HepG2 (cell line): ENCODE measurements around the gene RAB20. TPM values are rescaled to one million over a fixed set of nuclear protein-coding genes. Genes with fewer than 3 reads are reported as not detected.

Experiments used
- BCL6 ChIP-seq: IDR thresholded peaks from 2 replicates; pipeline ENCODE4 v1.6.1; 2016; ENCODE audit warnings: missing genetic modification reagents, missing compliant biosample characterization
- CEBPZ ChIP-seq: IDR thresholded peaks from 2 replicates; pipeline ENCODE4 v1.6.1; 2012; ENCODE audit warnings: low read length, improper control_type of control experiment
- GATA4 ChIP-seq: sonication (generic); IDR thresholded peaks from 2 replicates; pipeline ENCODE4 v1.6.1; 2016; ENCODE audit warnings: antibody characterized with exemption, low read depth, borderline replicate concordance
- GATAD2A ChIP-seq: IDR thresholded peaks from 2 replicates; pipeline ENCODE4 v1.6.1; 2016
- KLF15 ChIP-seq: sonication (generic); formaldehyde crosslinking; IDR thresholded peaks from 2 replicates; pipeline ENCODE4 v1.8.1; 2023; ENCODE audit warnings: borderline replicate concordance, mild to moderate bottlenecking, inconsistent platforms, missing genetic modification reagents, mixed read lengths
- MAFK ChIP-seq, 2 experiments: IDR thresholded peaks in 1 of 2; conservative IDR thresholded peaks in 1 of 2; 2 replicates each; pipeline ENCODE4 v1.6.1; 2011; ENCODE audit warnings: improper control_type of control experiment in 2 of 2, low read length in 2 of 2
- MED1 ChIP-seq: sonication (generic); formaldehyde crosslinking; IDR thresholded peaks from 2 replicates; pipeline ENCODE4 v1.4.0; 2020; ENCODE audit warnings: missing genetic modification reagents
- MYNN ChIP-seq: sonication (generic); formaldehyde crosslinking; IDR thresholded peaks from 2 replicates; pipeline ENCODE4 v1.4.0; 2020; ENCODE audit warnings: mild to moderate bottlenecking, low read depth, missing genetic modification reagents
- PCBP1 ChIP-seq: fragments of 200-400 bp; formaldehyde crosslinking; IDR thresholded peaks from 2 replicates; pipeline ENCODE4 v1.6.1; 2017; ENCODE audit warnings: mild to moderate bottlenecking, low read depth, low read length, borderline replicate concordance
- RELA ChIP-seq: sonication (generic); formaldehyde crosslinking; IDR thresholded peaks from 2 replicates; pipeline ENCODE4 v1.4.0; 2020; ENCODE audit warnings: missing genetic modification reagents
- SRF ChIP-seq: IDR thresholded peaks from 2 replicates; pipeline ENCODE4 v1.6.1; 2011; ENCODE audit warnings: mild to moderate bottlenecking, low read depth, low read length, moderate library complexity
- TOE1 ChIP-seq: sonication (generic); formaldehyde crosslinking; IDR thresholded peaks from 2 replicates; pipeline ENCODE4 v1.4.0; 2020; ENCODE audit warnings: mild to moderate bottlenecking, missing genetic modification reagents
- ZFP62 ChIP-seq: sonication (generic); formaldehyde crosslinking; IDR thresholded peaks from 2 replicates; pipeline ENCODE4 v1.4.0; 2020; ENCODE audit warnings: missing genetic modification reagents
- ZNF124 ChIP-seq: sonication (generic); formaldehyde crosslinking; IDR thresholded peaks from 2 replicates; pipeline ENCODE4 v1.4.0; 2020; ENCODE audit warnings: missing genetic modification reagents
- ZNF225 ChIP-seq: sonication (generic); formaldehyde crosslinking; IDR thresholded peaks from 2 replicates; pipeline ENCODE4 v1.4.0; 2020; ENCODE audit warnings: mild to moderate bottlenecking, missing genetic modification reagents
- ZNF232 ChIP-seq: sonication (generic); formaldehyde crosslinking; IDR thresholded peaks from 2 replicates; pipeline ENCODE4 v1.4.0; 2020; ENCODE audit warnings: missing genetic modification reagents, borderline replicate concordance
- ZNF260 ChIP-seq: sonication (generic); formaldehyde crosslinking; IDR thresholded peaks from 2 replicates; pipeline ENCODE4 v1.4.0; 2020; ENCODE audit warnings: missing genetic modification reagents, low read depth, mild to moderate bottlenecking, borderline replicate concordance
- ZNF546 ChIP-seq: sonication (generic); formaldehyde crosslinking; conservative IDR thresholded peaks from 2 replicates; pipeline ENCODE4 v1.8.1; 2023; ENCODE audit warnings: mild to moderate bottlenecking, missing genetic modification reagents
- ZNF761 ChIP-seq: sonication (generic); formaldehyde crosslinking; conservative IDR thresholded peaks from 2 replicates; pipeline ENCODE4 v1.4.0; 2020; ENCODE audit warnings: mild to moderate bottlenecking, missing genetic modification reagents
- polyA plus RNA-seq, 8 experiments: library from polyadenylated mRNA; depleted of rRNA in 3 of 8; stranded (reverse) in 7 of 8; unstranded in 1 of 8; fragments of >200 nt; fragmentation: Illumina TruSeq in 4 of 8; extraction: Trizol in 4 of 8; gene quantifications; 2 replicates each; pipeline versions ENCODE4 v1.2.1 to v1.2.3, GENCODE V29; 2011 to 2016; ENCODE audit warnings: low read depth in 4 of 8, missing spikeins in 1 of 8, mixed read lengths in 1 of 8; ENCODE audit not compliant: insufficient read depth in 1 of 8
- total RNA-seq, 5 experiments: library from RNA; depleted of rRNA; stranded (reverse); fragments of >200 nt; fragmentation: Illumina TruSeq; extraction: Trizol; gene quantifications; 2 replicates each; pipeline ENCODE4 v1.2.3, GENCODE V29; 2016; ENCODE audit warnings: low read depth in 1 of 5
- TF ChIP-seq, protein P1 (sequence below): sonication (generic); formaldehyde crosslinking; IDR thresholded peaks from 2 replicates; pipeline ENCODE4 v1.4.0; 2020; ENCODE audit warnings: mild to moderate bottlenecking, missing genetic modification reagents

RAB20 gene
- total and polyA plus RNA-seq, 2 of the 13 experiments (the other 11 are each of a cell fraction or from before 2014, with no cell fraction given) = 15.6 to 30.5 TPM

DNA sequence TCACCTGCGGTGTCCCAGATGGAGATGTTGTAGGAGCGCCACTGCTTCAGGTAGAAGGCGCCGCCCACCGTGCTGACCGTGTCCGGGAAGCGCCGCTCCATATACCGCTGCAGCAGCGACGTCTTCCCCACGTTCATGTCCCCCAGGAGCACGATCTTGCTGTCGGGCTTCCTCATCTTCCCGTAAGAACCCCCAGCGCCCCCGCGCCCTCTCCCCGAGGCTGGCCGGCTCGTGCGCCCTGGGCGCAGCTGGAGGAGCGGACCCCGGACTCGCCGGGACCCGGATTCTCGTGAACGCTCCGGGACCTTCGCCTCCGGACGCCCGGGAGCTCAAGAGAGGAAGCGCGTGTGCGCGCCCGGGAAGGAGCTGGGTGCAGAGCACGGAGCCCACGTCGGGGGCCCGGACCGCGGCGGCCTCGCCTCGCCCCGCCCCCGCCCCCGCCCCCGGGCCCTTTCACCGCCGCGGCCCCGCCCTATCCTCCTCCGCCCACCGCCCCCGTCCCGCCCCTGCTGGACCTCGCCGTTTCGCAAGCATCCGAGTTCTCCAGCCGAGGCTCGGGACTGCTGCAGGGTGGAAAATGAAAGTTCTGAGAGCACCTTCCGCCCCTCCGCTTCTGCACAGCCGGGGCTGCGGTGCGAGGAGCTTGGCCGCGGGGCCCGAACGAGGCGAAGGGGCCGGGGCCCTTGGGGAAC lies at the start of gene RAB20 (continued):
- no peak for TF ChIP-seq ZNF260 (CRISPR knock-in tag)
- TF ChIP-seq PCBP1 = no peak
- no peak for TF ChIP-seq MAFK (conservative IDR thresholded peaks at IDR 0.05 in 1 of 2, IDR thresholded peaks at IDR 0.05 in 1 of 2; ENCODE audit: low read length in 2 of 2)
- TF ChIP-seq, protein P1, sequence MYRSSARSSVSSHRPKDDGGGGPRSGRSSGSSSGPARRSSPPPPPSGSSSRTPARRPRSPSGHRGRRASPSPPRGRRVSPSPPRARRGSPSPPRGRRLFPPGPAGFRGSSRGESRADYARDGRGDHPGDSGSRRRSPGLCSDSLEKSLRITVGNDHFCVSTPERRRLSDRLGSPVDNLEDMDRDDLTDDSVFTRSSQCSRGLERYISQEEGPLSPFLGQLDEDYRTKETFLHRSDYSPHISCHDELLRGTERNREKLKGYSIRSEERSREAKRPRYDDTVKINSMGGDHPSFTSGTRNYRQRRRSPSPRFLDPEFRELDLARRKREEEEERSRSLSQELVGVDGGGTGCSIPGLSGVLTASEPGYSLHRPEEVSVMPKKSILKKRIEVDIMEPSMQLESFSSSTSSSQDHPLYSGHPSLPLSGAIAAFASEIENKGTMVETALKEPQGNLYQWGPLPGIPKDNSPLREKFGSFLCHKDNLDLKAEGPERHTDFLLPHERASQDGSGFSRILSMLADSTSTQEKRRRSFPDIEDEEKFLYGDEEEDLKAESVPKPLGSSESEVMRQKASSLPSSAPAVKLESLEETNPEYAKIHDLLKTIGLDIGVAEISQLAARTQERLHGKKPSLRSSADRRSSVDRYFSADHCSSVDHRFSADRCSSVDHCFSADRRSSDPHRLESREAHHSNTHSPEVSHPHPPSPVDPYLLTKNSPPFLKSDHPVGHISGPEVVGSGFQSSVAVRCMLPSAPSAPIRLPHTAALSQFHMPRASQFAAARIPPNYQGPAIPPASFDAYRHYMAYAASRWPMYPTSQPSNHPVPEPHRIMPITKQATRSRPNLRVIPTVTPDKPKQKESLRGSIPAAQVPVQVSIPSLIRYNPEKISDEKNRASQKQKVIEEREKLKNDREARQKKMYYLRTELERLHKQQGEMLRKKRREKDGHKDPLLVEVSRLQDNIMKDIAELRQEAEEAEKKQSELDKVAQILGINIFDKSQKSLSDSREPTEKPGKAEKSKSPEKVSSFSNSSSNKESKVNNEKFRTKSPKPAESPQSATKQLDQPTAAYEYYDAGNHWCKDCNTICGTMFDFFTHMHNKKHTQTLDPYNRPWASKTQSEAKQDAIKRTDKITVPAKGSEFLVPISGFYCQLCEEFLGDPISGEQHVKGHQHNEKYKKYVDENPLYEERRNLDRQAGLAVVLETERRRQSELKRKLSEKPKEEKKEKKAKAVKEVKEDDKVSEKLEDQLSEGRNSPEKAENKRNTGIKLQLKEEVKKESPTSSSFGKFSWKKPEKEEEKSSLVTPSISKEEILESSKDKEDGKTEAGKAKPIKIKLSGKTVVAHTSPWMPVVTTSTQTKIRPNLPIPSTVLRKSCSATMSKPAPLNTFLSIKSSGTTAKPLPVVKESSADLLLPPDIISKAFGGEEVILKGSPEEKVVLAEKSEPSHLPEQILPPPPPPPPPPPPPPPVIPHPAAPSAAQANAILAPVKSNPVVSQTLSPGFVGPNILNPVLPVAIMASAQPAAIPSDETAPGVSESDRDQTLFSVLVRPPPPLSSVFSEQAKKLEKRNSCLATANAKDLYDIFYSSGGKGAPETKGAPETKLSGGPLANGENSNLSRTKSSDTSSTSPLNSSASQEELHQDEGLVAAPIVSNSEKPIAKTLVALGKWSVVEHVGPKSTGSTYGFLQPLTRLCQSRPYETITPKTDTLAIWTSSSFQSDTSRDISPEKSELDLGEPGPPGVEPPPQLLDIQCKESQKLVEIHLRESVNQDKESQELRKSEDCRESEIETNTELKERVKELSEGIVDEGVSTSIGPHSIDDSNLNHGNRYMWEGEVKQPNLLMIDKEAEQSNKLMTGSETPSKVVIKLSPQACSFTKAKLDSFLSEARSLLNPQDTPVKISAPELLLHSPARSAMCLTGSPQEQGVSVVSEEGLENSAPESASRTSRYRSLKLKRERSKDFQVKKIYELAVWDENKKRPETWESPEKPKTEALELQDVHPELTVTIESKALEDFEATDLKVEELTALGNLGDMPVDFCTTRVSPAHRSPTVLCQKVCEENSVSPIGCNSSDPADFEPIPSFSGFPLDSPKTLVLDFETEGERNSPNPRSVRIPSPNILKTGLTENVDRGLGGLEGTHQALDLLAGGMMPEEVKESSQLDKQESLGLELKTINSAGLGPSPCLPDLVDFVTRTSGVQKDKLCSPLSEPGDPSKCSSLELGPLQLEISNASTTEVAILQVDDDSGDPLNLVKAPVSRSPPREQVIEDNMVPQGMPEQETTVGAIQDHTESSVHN = no peak
- no peak for TF ChIP-seq RELA (CRISPR knock-in tag)
- no peak for TF ChIP-seq MYNN (CRISPR knock-in tag)
- TF ChIP-seq ZNF124 (CRISPR knock-in tag) = 0 out of 2 replicates have a peak, but pooled peaks have one; percentile 9
- TF ChIP-seq SRF = no peak
- TF ChIP-seq CEBPZ = no peak
- no peak for TF ChIP-seq ZNF546 (CRISPR knock-in tag)
- TF ChIP-seq TOE1 (CRISPR knock-in tag) = no peak
- TF ChIP-seq GATA4 = no peak
- peak; percentile 66; the same call in 1 of the 2 replicates for TF ChIP-seq ZNF232 (CRISPR knock-in tag)
- TF ChIP-seq BCL6 (CRISPR knock-in tag) = 0 out of 2 replicates have a peak, but pooled peaks have one; percentile 7
- no peak for TF ChIP-seq KLF15 (CRISPR knock-in tag)
- TF ChIP-seq ZNF225 (CRISPR knock-in tag) = no peak
- TF ChIP-seq ZNF761 (CRISPR knock-in tag) = peak; percentile 15; the same call in 1 of the 2 replicates
- TF ChIP-seq ZFP62 (CRISPR knock-in tag) = no peak
- TF ChIP-seq MED1 = peak; percentile 68
- TF ChIP-seq GATAD2A = peak; percentile 38
